Nephron (organoid): ENCODE measurements around the gene PLA2G3.

Experiments
- H3K27ac Mint-ChIP-seq, 3 experiments: 2 replicates each; pipeline ENCODE4 v1.8.0; 2020; ENCODE audit warnings: mixed read lengths in 3 of 3, mild to moderate bottlenecking in 2 of 3, moderate library complexity in 1 of 3
- H3K27me3 Mint-ChIP-seq: 2 replicates; pipeline ENCODE4 v1.8.0; 2021; ENCODE audit warnings: low read depth, mild to moderate bottlenecking, moderate library complexity, mixed read lengths
- H3K36me3 Mint-ChIP-seq: 2 replicates; pipeline ENCODE4 v1.8.0; 2020; ENCODE audit warnings: low read depth, mixed read lengths
- H3K4me1 Mint-ChIP-seq: 2 replicates; pipeline ENCODE4 v1.8.0; 2020; ENCODE audit warnings: mixed read lengths
- H3K4me3 Mint-ChIP-seq, 3 experiments: 2 replicates each; pipeline ENCODE4 v1.8.0; 2020; ENCODE audit warnings: mild to moderate bottlenecking in 3 of 3, mixed read lengths in 3 of 3, moderate library complexity in 2 of 3
- H3K9me3 Mint-ChIP-seq: 2 replicates; pipeline ENCODE4 v1.8.0; 2020; ENCODE audit warnings: mixed read lengths
- TF ChIP-seq, protein P1 (sequence below), 3 experiments: fragments of 200-600 bp; sonication (generic); IDR thresholded peaks; one replicate each; pipeline ENCODE4 v1.5.0; 2021; ENCODE audit warnings: antibody characterized with exemption in 3 of 3; ENCODE audit not compliant: unreplicated experiment in 3 of 3

The PLA2G3 gene, protein sequence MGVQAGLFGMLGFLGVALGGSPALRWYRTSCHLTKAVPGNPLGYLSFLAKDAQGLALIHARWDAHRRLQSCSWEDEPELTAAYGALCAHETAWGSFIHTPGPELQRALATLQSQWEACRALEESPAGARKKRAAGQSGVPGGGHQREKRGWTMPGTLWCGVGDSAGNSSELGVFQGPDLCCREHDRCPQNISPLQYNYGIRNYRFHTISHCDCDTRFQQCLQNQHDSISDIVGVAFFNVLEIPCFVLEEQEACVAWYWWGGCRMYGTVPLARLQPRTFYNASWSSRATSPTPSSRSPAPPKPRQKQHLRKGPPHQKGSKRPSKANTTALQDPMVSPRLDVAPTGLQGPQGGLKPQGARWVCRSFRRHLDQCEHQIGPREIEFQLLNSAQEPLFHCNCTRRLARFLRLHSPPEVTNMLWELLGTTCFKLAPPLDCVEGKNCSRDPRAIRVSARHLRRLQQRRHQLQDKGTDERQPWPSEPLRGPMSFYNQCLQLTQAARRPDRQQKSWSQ

DNA sequence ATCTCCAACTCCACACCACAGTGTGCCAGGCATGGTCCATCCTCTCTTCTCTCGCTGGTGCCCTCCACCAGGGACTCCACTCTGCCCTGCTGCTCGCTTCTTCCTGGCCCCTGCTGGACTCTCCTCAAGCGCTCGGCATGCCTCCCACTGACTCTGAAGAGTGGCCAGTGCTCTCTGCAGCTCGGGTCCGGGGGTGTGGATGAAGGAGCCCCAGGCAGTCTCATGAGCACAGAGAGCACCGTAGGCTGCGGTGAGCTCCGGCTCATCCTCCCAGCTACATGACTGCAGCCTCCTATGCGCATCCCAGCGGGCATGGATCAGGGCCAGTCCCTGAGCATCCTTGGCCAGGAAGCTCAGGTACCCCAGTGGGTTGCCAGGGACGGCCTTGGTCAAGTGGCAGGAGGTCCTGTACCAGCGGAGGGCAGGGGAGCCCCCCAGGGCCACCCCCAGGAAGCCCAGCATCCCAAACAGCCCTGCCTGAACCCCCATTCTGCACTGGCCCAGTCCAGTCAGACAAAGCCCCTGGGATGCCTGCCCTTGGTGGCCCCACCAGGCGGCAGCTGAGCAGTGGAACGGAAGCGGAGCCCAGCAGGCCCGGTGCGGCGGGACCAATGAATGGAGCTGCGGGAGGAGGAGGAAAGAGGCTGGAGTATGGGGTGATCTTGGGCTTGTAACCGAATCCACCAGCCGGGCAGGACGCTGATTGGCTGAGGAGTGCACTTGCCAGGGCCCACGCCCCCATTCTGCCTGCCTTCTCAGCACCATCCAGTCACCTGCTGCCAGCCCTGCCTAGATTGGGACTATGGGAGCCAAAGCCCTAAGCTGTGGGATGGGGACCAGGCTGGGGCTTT is at the start of gene PLA2G3:
Gene PLA2G3, minus strand, starts transcription at position 643 of the 851 bp plus-strand sequence. Its CDS starts 154 bp downstream, at position 489.
- peak within 1 kb of the TSS in 2 of 3 experiments; percentile 19 to 50 for H3K4me3 Mint-ChIP-seq
- H3K4me1 Mint-ChIP-seq = no peaks in the 10 kb centered on the region
- peaks cover 14% of the 10 kb centered on the region for H3K27me3 Mint-ChIP-seq
- no peaks in the 10 kb centered on the region for H3K36me3 Mint-ChIP-seq
- H3K27ac Mint-ChIP-seq = no peak within 1 kb of the TSS
- H3K9me3 Mint-ChIP-seq = peaks cover 3% of the 10 kb centered on the region
- TF ChIP-seq, protein P1, sequence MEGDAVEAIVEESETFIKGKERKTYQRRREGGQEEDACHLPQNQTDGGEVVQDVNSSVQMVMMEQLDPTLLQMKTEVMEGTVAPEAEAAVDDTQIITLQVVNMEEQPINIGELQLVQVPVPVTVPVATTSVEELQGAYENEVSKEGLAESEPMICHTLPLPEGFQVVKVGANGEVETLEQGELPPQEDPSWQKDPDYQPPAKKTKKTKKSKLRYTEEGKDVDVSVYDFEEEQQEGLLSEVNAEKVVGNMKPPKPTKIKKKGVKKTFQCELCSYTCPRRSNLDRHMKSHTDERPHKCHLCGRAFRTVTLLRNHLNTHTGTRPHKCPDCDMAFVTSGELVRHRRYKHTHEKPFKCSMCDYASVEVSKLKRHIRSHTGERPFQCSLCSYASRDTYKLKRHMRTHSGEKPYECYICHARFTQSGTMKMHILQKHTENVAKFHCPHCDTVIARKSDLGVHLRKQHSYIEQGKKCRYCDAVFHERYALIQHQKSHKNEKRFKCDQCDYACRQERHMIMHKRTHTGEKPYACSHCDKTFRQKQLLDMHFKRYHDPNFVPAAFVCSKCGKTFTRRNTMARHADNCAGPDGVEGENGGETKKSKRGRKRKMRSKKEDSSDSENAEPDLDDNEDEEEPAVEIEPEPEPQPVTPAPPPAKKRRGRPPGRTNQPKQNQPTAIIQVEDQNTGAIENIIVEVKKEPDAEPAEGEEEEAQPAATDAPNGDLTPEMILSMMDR (IDR thresholded peaks at IDR 0.05; ENCODE audit: unreplicated experiment in 3 of 3) = no peak

DNA sequence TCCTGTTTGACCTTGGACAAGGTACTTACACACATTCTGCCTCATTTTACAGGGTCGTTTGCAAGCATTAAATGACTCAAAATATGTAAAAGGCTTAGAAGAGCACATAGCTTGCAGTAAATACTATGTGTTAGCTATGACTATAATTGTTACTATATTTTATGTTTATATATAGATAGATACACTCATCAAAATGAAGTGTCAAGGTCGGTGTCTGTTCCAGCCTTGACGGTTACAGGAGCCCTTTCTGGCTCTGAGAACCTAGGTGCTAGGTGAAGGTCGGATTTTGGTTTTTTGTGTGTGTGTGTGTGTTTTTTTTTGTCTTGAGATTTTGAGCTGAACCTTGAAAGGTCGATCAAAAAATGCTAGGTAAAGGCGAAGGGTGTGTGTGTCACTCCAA is 47.3 kb upstream of the PLA2G3 start:
- Mint-ChIP-seq H3K27me3 (no peaks in the 10 kb centered on the region), H3K36me3 (peaks cover 52% of the 10 kb centered on the region), H3K27ac (no peak overlapping the region), H3K9me3 (no peaks in the 10 kb centered on the region), H3K4me3 (no peak overlapping the region), H3K4me1 (no peaks in the 10 kb centered on the region)
- TF ChIP-seq, protein P1 (IDR thresholded peaks at IDR 0.05; ENCODE audit: unreplicated experiment in 3 of 3) = no peak

DNA sequence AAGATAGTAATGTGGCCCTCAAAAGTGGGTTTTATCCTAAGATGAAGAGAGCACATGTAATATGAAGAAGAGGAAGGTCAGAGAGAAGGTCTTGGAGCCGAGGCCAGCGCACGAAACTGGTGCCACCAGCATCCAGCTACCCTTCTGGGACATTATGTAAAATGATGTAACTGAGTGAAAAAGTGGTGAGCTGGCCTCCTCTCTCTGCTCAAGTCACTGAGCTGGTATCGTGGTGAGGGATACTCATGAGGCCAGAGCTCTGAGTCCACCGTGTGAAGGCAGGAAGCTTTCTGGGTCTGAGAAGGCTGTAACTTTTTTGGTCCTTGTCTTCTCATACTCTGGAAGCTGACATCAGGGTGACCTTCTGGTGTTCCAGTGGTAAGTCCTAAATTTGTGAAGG is 44.7 kb upstream of the PLA2G3 start:
- Mint-ChIP-seq H3K4me3 (no peak overlapping the region), H3K27ac (no peak overlapping the region), H3K36me3 (peaks cover 64% of the 10 kb centered on the region), H3K4me1 (no peaks in the 10 kb centered on the region), H3K9me3 (peaks cover 4% of the 10 kb centered on the region), H3K27me3 (no peaks in the 10 kb centered on the region)
- TF ChIP-seq, protein P1 (IDR thresholded peaks at IDR 0.05; ENCODE audit: unreplicated experiment in 3 of 3) = no peak

DNA sequence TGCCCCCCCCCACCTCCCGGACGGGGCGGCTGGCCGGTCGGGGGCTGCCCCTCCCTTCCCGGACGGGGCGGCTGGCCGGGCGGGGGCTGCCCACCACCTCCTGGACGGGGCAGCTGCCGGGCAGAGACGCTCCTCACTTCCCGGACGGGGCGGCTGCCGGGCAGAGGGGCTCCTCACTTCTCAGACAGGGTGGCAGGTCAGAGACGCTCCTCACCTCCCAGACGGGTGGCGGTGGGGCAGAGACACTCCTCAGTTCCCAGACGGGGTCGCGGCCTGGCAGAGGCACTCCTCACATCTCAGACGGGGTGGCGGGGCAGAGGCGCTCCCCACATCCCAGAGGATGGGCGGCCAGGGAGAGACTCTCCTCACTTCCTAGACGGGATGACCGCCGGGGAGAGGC is 43.7 kb upstream of the PLA2G3 start:
- TF ChIP-seq, protein P1 (IDR thresholded peaks at IDR 0.05; ENCODE audit: unreplicated experiment in 3 of 3) = no peak
- Mint-ChIP-seq H3K4me1 (no peaks in the 10 kb centered on the region), H3K4me3 (no peak overlapping the region), H3K36me3 (peaks cover 60% of the 10 kb centered on the region), H3K9me3 (peaks cover 4% of the 10 kb centered on the region), H3K27ac (no peak overlapping the region), H3K27me3 (no peaks in the 10 kb centered on the region)

DNA sequence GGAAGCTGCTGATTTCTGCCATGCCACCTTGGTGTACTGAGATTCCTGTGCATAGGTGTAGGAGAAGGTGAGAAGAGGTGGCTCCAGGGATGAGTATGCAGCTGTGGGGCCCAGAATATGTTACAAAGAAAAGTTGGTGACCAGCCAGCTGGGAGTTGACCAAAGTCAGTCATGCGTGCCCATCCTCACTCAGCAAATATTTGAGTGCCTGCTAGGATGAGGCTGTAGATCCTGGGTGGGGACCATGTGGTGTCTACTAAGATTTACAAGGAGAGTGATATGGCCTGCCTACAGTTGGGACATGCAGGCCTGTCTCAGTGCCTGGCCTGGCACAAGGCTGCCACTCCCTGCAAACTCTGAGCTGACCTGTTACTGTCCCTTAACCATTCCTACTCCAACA is 39.0 kb upstream of the PLA2G3 start:
- H3K27ac Mint-ChIP-seq = peak overlapping the region in 2 of 3 experiments; percentile 27 to 85
- TF ChIP-seq, protein P1 (IDR thresholded peaks at IDR 0.05; ENCODE audit: unreplicated experiment in 3 of 3) = no peak

More for the DNA sequence above, 39.0 kb upstream of the PLA2G3 start:
- Mint-ChIP-seq H3K36me3 (peaks cover 41% of the 10 kb centered on the region), H3K9me3 (peaks cover 4% of the 10 kb centered on the region), H3K4me1 (no peaks in the 10 kb centered on the region), H3K4me3 (no peak overlapping the region), H3K27me3 (no peaks in the 10 kb centered on the region)
